Pons (tissue), 1 donor: Measurements from ENCODE around the gene PDP2.
"Not testable (repeated sequence)": the region's sequence is repeated elsewhere in the genome, so short reads cannot be mapped to it uniquely, and the experiment has no call there.

Experiments used
- DNase-seq: peaks from one replicate; pipeline ENCODE4 v3.0.0-alpha.2; 2016; ENCODE audit warnings: low spot score

PDP2 gene

GRCh38 chr16:66919569-66920298 lies 39.4 kb downstream of the PDP2 start:
- no peak for DNase-seq

GRCh38 chr16:66920299-66920590 lies 39.9 kb downstream of the PDP2 start:
- no peak for DNase-seq

- no peak for DNase-seq
Measured at GRCh38 chr16:66920924-66921680, 40.8 kb downstream of the PDP2 start.

- no peak for DNase-seq
Measured at GRCh38 chr16:66921729-66922450, 41.6 kb downstream of the PDP2 start.

- no peak for DNase-seq
Measured at GRCh38 chr16:66923247-66923731, 43.0 kb downstream of the PDP2 start.

- no peak for DNase-seq
Measured at GRCh38 chr16:66923866-66924265, 43.6 kb downstream of the PDP2 start.

GRCh38 chr16:66924527-66925321 lies 44.4 kb downstream of the PDP2 start:
- no peak for DNase-seq

- DNase-seq = no peak
Measured at GRCh38 chr16:66925322-66925840, 45.1 kb downstream of the PDP2 start, which contains the start of gene RRAD. Gene RRAD, minus strand, starts transcription at chr16:66925535. Its CDS starts 356 bp downstream, at chr16:66925179.

- no peak for DNase-seq
Measured at GRCh38 chr16:66926171-66926947, 46.0 kb downstream of the PDP2 start.

- DNase-seq = no peak
Measured at GRCh38 chr16:66926961-66927436, 46.7 kb downstream of the PDP2 start.

GRCh38 chr16:66927918-66928649 lies 47.8 kb downstream of the PDP2 start:
- DNase-seq = no peak

GRCh38 chr16:66928702-66929388 lies 48.5 kb downstream of the PDP2 start:
- DNase-seq = no peak

GRCh38 chr16:66930189-66930588 lies 49.9 kb downstream of the PDP2 start:
- DNase-seq = no peak

GRCh38 chr16:66931665-66932064 lies 51.4 kb downstream of the PDP2 start:
- DNase-seq = no peak

GRCh38 chr16:66932076-66932475 lies 51.8 kb downstream of the PDP2 start:
- no peak for DNase-seq

- DNase-seq = no peak
Measured at GRCh38 chr16:66933776-66934137, 53.4 kb downstream of the PDP2 start.

GRCh38 chr16:66934138-66934838 lies 54.0 kb downstream of the PDP2 start, which contains the start of gene CIAO2B:
Gene CIAO2B, minus strand, starts transcription at chr16:66934402. Its CDS starts 38 bp downstream, at chr16:66934364.
- DNase-seq = peak; percentile 78

GRCh38 chr16:66934839-66935313 lies 54.6 kb downstream of the PDP2 start:
- DNase-seq = not testable (repeated sequence)
